H1 (cell line): Measurements from ENCODE around the gene LRRIQ4. TPM values are rescaled to one million over a fixed set of nuclear protein-coding genes. Genes with fewer than 3 reads are reported as not detected.

Source experiments
- ATF3 ChIP-seq: IDR thresholded peaks from 2 replicates; pipeline ENCODE4 v1.6.1; 2011; ENCODE audit warnings: low read depth, mild to moderate bottlenecking, low read length; ENCODE audit not compliant: insufficient read depth
- CBX8 ChIP-seq: fragments of 300-800, 300-1000 bp; sonication (generic); IDR thresholded peaks from 2 replicates; pipeline ENCODE4 v1.7.1; 2016; ENCODE audit warnings: low read depth, low read length, borderline replicate concordance
- CHD2 ChIP-seq: IDR thresholded peaks from 2 replicates; pipeline ENCODE4 v1.6.1; 2012; ENCODE audit warnings: low read length, improper control_type of control experiment
- CREB1 ChIP-seq: IDR thresholded peaks from 2 replicates; pipeline ENCODE4 v1.6.1; 2012; ENCODE audit warnings: inconsistent platforms
- E2F6 ChIP-seq: IDR thresholded peaks from 2 replicates; pipeline ENCODE4 v1.6.1; 2012; ENCODE audit warnings: inconsistent platforms
- EGR1 ChIP-seq: IDR thresholded peaks from 2 replicates; pipeline ENCODE4 v1.6.1; 2011; ENCODE audit warnings: low read depth, low read length, borderline replicate concordance
- EZH2 ChIP-seq: fragments of 200-600 bp; sonication (generic); IDR thresholded peaks from 2 replicates; pipeline ENCODE4 v1.7.1; 2012; ENCODE audit warnings: low read depth, mild to moderate bottlenecking, moderate library complexity, low read length, inconsistent platforms; ENCODE audit not compliant: severe bottlenecking
- FOSL1 ChIP-seq: IDR thresholded peaks from 2 replicates; pipeline ENCODE4 v1.6.1; 2011; ENCODE audit warnings: mild to moderate bottlenecking, low read depth, low read length, moderate library complexity; ENCODE audit not compliant: insufficient read depth
- HDAC2 ChIP-seq, 2 experiments: fragments of 300-600 bp in 1 of 2; sonication (generic) in 1 of 2; IDR thresholded peaks; 2 replicates each; pipeline ENCODE4 v1.6.1; 2011 to 2012; ENCODE audit warnings: low read depth in 2 of 2, low read length in 2 of 2, mild to moderate bottlenecking in 2 of 2, moderate library complexity in 2 of 2, borderline replicate concordance in 1 of 2, inconsistent platforms in 1 of 2
- JUND ChIP-seq: IDR thresholded peaks from 2 replicates; pipeline ENCODE4 v1.6.1; 2011; ENCODE audit warnings: mild to moderate bottlenecking, improper control_type of control experiment, low read length
- KDM1A ChIP-seq: fragments of 200-600, 300-600 bp; sonication (generic); IDR thresholded peaks from 2 replicates; pipeline ENCODE4 v1.7.1; 2016; ENCODE audit warnings: mild to moderate bottlenecking, low read length, borderline replicate concordance
- PHF8 ChIP-seq: fragments of 200-600 bp; sonication (generic); conservative IDR thresholded peaks from 2 replicates; pipeline ENCODE4 v1.7.1; 2012; ENCODE audit warnings: low read depth, mild to moderate bottlenecking, inconsistent platforms, low read length, moderate library complexity
- POLR2AphosphoS5 ChIP-seq: IDR thresholded peaks from 2 replicates; pipeline ENCODE4 v1.6.1; 2011; ENCODE audit warnings: low read depth, low read length
- RAD21 ChIP-seq, 2 experiments: IDR thresholded peaks in 1 of 2; conservative IDR thresholded peaks in 1 of 2; 2 replicates each; pipeline ENCODE4 v1.6.1; 2011; ENCODE audit warnings: low read depth in 2 of 2, low read length in 2 of 2, improper control_type of control experiment in 1 of 2, inconsistent platforms in 1 of 2, mild to moderate bottlenecking in 1 of 2, moderate library complexity in 1 of 2
- RFX5 ChIP-seq: IDR thresholded peaks from 2 replicates; pipeline ENCODE4 v1.6.1; 2011; ENCODE audit warnings: low read depth, low read length, improper control_type of control experiment, borderline replicate concordance
- SIX5 ChIP-seq: IDR thresholded peaks from 2 replicates; pipeline ENCODE4 v1.6.1; 2011; ENCODE audit warnings: mild to moderate bottlenecking, low read depth, low read length
- SP1 ChIP-seq: IDR thresholded peaks from 2 replicates; pipeline ENCODE4 v1.6.1; 2011; ENCODE audit warnings: low read depth, low read length
- SP2 ChIP-seq: IDR thresholded peaks from 2 replicates; pipeline ENCODE4 v1.6.1; 2012; ENCODE audit warnings: mild to moderate bottlenecking, low read length, inconsistent platforms
- SUZ12 ChIP-seq: fragments of 200-600 bp; sonication (generic); IDR thresholded peaks from 2 replicates; pipeline ENCODE4 v1.6.1; 2012; ENCODE audit warnings: mild to moderate bottlenecking, inconsistent platforms, low read length, moderate library complexity, mixed read lengths
- TAF7 ChIP-seq: optimal IDR thresholded peaks from 2 replicates; pipeline ENCODE3; 2011; ENCODE audit warnings: low read depth, mild to moderate bottlenecking, inconsistent platforms, low read length, moderate library complexity, borderline replicate concordance
- TBP ChIP-seq: IDR thresholded peaks from 2 replicates; pipeline ENCODE4 v1.6.1; 2011; ENCODE audit warnings: low read depth, low read length, improper control_type of control experiment
- TCF12 ChIP-seq: IDR thresholded peaks from 2 replicates; pipeline ENCODE4 v1.6.1; 2011; ENCODE audit warnings: low read depth, mild to moderate bottlenecking, low read length
- TEAD4 ChIP-seq: IDR thresholded peaks from 2 replicates; pipeline ENCODE4 v1.6.1; 2012; ENCODE audit warnings: low read depth, low read length, inconsistent platforms, mixed read lengths
- polyA plus RNA-seq, 7 experiments: library from polyadenylated mRNA; depleted of rRNA in 3 of 7; stranded (reverse) in 5 of 7; unstranded in 2 of 7; fragments of >200 nt in 5 of 7; fragments of 200-250 nt in 2 of 7; gene quantifications; 1 replicate in 5 of 7; 2 replicates in 1 of 7; 4 replicates in 1 of 7; pipeline versions ENCODE4 v1.2.1 to v1.2.3, GENCODE V29; 2011 to 2013; ENCODE audit warnings: missing spikeins in 2 of 7, mixed read lengths in 2 of 7
- total RNA-seq: library from RNA; stranded (reverse); fragmentation: NEBNext Ultra II Directional; extraction: Animal tissue kit (Norgen Biotek cat#: 25700); gene quantifications from 2 replicates; pipeline ENCODE4 v1.2.1, GENCODE V29; 2021

LRRIQ4 gene
- total and polyA plus RNA-seq, 2 of the 8 experiments (the other 6 are each of a cell fraction or from before 2014, with no cell fraction given), result 0.08 TPM; not detected in 1

- TF ChIP-seq TAF7 (peak; percentile 92), EZH2 (no peak), TBP (peak; percentile 96), JUND (no peak), SP1 (0 out of 2 replicates have a peak, but pooled peaks have one; percentile 27), EGR1 (peak; percentile 82), RFX5 (no peak), ATF3 (no peak), TCF12 (no peak), HDAC2 (IDR thresholded peaks at IDR 0.05; ENCODE audit: borderline replicate concordance in 1 of 2, low read depth in 2 of 2, low read length in 2 of 2) (0 out of 4 replicates have a peak, but pooled peaks of 1 of the 2 experiments have one; percentile 25), POLR2AphosphoS5 (peak; percentile 93), TEAD4 (no peak), RAD21 (IDR thresholded peaks at IDR 0.05 in 1 of 2, conservative IDR thresholded peaks at IDR 0.05 in 1 of 2; ENCODE audit: low read depth in 2 of 2, low read length in 2 of 2) (no peak), SIX5 (no peak), FOSL1 (no peak), SUZ12 (no peak), CHD2 (peak; percentile 98), E2F6 (peak; percentile 72), CBX8 (no peak), KDM1A (no peak), SP2 (no peak), PHF8 (peak; percentile 98; the same call in 1 of the 2 replicates), CREB1 (peak; percentile 22; the same call in 1 of the 2 replicates)
These were observed 47.6 kb upstream of the LRRIQ4 start, which contains the start of gene TERC (continued) for GRCh38 chr3:169764882-169765612.
